Cortex of kidney (tissue), 1 donor: ENCODE results near the gene MUC6.

Experiments
- DNase-seq: peaks from one replicate; lab custom pipeline; 2025; lab: John Stamatoyannopoulos, UW

Gene MUC6, protein sequence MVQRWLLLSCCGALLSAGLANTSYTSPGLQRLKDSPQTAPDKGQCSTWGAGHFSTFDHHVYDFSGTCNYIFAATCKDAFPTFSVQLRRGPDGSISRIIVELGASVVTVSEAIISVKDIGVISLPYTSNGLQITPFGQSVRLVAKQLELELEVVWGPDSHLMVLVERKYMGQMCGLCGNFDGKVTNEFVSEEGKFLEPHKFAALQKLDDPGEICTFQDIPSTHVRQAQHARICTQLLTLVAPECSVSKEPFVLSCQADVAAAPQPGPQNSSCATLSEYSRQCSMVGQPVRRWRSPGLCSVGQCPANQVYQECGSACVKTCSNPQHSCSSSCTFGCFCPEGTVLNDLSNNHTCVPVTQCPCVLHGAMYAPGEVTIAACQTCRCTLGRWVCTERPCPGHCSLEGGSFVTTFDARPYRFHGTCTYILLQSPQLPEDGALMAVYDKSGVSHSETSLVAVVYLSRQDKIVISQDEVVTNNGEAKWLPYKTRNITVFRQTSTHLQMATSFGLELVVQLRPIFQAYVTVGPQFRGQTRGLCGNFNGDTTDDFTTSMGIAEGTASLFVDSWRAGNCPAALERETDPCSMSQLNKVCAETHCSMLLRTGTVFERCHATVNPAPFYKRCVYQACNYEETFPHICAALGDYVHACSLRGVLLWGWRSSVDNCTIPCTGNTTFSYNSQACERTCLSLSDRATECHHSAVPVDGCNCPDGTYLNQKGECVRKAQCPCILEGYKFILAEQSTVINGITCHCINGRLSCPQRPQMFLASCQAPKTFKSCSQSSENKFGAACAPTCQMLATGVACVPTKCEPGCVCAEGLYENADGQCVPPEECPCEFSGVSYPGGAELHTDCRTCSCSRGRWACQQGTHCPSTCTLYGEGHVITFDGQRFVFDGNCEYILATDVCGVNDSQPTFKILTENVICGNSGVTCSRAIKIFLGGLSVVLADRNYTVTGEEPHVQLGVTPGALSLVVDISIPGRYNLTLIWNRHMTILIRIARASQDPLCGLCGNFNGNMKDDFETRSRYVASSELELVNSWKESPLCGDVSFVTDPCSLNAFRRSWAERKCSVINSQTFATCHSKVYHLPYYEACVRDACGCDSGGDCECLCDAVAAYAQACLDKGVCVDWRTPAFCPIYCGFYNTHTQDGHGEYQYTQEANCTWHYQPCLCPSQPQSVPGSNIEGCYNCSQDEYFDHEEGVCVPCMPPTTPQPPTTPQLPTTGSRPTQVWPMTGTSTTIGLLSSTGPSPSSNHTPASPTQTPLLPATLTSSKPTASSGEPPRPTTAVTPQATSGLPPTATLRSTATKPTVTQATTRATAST (N-terminal part only)

DNA sequence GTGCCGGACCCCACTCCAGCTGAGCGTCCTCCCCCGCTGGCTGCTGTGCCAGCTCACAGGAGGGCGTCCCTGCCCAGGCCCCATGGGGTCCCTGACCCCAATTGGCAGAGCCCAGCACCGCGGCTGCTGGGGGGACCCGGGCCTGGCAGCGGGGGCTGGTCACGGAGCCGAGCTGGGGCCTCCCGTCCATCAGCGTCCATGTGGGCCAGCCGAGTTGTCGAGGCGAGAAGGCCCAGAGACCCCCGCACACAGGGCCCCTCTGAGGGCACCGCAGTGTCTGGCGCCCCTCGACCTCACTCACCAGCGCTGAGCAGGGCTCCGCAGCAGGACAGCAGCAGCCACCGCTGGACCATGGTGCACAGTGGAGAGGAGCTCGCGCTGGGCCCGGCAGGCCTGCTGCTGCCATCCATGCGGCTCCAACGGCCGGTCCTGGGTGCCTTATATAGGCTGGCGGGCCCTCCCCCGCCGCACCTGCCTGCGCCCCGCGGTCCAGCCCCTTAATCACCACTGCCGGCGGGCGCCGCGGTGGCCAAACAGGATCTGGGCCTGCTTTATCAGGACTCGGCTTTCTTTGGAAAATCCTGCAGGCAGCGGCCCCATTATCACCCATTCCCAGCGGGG lies at the start of gene MUC6:
TSS of gene MUC6 (minus strand) at position 416 of the 621 bp plus-strand sequence. CDS start at position 353, 63 bp downstream.
- DNase-seq = no peak

DNA sequence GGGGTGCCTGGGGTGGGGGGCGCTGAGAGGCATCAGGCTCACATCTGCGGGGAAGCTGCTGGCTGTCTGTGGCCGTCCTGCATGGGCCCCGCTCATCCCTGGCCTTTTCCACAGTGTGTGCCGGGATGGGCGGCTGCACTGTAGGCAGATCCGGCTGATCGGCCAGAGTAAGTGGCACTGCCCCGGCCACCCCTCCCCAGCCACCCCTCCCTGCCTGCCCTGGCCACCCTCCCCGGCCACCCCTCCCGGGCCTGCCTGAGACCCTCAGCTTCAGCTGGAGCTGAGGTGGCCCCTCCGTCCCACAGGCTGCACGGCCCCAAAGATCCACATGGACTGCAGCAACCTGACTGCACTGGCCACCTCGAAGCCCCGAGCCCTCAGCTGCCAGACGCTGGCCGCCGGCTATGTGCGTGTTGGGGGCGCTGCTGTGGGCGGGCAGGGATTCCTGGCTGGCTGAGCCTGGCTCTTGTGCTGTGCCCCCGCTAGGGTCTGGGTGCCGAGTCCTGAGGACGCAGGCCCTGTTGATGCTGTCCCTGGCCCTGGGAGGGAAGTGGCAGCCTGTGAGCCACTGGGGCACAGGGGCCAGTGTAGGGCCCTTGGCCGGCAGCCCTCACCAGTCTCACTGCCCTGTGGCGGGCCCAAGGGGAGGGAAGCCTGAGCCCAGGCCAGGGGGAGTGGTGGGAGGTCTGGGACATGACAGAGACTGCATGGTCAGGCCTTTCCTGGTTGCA lies 49.1 kb upstream of the MUC6 start:
- DNase-seq = no peak

DNA sequence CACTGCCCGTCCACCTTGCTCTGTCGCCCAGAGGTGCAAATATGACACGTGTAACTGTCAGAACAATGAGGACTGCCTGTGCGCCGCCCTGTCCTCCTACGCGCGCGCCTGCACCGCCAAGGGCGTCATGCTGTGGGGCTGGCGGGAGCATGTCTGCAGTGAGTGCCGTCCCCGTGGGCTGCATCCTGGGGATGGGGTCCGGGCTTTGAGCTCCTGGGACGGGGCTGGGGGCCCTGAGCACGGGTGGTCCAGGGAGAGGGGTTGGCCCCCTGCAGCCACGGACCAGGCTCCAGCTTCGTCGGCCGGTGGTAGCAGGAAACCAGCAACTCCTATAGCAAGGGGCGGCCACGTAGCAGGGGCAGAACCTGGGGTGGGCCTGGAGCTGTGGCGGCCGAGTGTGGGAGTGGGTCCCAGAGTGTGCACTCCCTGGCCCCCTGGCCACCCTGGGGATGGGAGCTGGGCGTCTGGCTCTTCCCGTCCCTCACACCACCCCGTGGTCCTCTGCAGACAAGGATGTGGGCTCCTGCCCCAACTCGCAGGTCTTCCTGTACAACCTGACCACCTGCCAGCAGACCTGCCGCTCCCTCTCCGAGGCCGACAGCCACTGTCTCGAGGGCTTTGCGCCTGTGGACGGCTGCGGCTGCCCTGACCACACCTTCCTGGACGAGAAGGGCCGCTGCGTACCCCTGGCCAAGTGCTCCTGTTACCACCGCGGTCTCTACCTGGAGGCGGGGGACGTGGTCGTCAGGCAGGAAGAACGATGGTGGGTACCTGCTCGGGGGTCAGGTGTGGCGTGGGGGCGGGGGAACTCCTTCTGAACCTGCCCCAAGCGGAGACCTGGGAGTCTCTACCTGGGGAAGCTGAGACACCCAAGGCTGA lies 48.3 kb upstream of the MUC6 start:
- DNase-seq = no peak

DNA sequence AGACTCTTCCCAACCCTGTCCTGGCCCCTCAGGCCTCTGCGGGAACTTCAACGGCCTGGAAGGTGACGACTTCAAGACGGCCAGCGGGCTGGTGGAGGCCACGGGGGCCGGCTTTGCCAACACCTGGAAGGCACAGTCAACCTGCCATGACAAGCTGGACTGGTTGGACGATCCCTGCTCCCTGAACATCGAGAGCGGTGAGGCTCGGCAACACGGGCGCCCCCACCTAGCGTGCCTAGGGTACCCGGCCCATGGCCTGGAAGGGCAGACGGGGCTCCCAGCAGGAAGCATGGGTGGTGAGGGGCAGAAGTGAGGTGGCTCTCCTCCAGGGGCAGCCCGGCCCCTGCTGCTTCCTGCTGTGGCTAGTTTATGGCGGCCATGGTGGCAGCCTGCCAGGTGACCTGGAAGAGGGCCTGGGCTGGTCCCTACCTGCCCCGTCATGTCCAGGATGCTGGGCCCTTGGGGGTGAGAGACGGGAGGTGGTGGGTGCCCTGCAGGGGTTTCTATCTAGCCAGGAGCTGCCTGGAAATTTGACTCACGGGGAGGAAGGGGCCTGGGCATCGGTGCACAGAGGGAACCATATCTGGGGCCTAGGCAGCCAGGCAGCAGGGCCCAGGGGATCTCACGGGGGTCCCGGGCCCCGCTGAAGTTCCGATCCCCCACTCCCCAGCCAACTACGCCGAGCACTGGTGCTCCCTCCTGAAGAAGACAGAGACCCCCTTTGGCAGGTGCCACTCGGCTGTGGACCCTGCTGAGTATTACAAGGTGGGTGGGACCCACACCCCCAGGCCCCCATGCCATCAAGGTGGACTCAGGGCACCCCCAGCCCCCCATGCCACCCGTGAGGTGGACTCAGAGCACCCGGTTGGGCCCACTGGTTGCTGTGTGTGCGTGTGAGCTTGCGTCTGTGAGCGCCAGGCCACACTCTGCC lies 47.4 kb upstream of the MUC6 start:
- DNase-seq = no peak

DNA sequence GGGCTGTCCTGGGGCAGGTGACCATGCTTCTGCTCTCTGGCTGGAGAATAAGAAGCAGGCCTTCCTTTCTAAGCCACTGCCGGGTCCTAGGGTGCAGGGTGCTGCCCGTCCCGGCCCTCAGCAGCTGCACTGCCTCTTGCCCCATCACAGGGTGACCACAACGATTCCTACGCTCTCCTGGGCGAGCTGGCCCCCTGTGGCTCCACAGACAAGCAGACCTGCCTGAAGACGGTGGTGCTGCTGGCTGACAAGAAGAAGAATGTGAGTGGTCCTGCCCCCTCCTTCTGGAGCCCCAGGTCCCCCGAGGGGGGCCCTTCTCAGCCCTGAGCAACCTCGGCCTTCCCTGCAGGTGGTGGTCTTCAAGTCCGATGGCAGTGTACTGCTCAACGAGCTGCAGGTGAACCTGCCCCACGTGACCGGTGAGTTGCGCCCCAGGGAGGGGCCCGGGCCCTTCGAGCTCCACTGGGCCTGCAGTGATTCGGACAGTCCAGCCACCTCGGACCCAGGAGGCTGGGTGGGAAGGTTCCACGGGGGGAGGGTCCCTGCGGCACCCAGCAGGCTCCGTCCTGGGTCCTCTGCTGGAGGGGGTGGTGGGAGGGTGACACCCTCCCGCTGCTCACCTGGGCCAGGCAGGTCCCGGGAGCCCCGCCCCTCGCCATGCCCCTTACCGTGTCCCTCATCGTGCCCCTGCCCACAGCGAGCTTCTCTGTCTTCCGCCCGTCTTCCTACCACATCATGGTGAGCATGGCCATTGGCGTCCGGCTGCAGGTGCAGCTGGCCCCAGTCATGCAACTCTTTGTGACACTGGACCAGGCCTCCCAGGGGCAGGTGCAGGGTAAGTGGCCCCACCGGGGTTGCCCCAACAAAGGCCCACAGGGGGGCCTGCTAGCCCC lies 46.5 kb upstream of the MUC6 start:
- DNase-seq = no peak

DNA sequence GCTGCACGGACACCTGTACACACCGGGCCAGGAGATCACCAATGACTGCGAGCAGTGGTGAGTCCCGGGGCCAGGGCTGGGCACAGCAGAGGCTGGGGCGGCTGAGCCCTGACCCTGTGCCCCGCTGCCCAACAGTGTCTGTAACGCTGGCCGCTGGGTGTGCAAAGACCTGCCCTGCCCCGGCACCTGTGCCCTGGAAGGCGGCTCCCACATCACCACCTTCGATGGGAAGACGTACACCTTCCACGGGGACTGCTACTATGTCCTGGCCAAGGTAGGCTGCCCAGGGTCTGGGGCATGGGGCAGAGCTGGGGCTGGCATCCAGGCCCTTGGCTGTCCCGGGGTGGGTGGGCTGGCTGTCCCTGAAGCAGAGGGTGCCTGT lies 45.8 kb upstream of the MUC6 start:
- no peak for DNase-seq

DNA sequence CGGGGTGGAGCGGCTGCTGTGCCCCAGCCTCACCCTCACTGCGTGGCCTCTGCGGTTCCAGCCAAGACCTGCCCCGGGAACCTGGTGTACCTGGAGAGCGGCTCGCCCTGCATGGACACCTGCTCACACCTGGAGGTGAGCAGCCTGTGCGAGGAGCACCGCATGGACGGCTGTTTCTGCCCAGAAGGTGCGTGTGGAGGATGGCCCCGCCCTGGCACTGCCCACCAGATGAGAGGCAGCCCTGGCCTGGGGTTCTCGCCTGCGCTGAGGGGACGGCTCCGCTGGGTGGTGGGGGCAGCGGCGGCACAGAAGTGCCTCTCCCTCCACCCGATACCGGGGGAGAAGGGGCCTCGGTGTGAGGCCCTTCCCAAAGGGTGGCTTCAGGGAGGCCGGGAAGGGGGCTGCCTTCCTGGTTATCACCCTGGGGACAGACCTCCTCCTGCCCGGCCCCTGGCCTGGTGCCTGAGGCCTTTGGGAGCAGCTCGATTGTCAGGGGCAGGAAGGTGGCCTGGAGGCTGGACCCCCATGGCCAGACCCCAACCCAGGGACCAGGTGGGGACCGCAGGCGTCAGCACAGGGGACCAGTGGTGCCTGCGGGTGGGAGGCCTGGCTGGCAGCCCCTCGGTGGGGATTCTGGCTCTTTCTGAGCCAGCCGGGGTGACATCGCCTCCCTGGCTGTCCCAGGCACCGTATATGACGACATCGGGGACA lies 45.2 kb upstream of the MUC6 start:
- DNase-seq = no peak

DNA sequence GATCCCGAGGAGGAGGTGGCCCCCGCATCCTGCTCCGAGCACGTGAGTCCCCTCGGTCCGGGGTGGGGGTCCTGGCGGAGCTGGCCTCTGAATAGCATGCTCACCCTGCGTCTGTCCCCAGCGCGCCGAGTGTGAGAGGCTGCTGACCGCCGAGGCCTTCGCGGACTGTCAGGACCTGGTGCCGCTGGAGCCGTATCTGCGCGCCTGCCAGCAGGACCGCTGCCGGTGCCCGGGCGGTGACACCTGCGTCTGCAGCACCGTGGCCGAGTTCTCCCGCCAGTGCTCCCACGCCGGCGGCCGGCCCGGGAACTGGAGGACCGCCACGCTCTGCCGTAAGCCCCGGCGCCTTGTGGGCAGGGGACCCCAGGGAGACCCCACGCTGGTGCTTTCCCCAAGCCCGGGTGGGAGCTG lies 41.7 kb upstream of the MUC6 start:
- DNase-seq = no peak

DNA sequence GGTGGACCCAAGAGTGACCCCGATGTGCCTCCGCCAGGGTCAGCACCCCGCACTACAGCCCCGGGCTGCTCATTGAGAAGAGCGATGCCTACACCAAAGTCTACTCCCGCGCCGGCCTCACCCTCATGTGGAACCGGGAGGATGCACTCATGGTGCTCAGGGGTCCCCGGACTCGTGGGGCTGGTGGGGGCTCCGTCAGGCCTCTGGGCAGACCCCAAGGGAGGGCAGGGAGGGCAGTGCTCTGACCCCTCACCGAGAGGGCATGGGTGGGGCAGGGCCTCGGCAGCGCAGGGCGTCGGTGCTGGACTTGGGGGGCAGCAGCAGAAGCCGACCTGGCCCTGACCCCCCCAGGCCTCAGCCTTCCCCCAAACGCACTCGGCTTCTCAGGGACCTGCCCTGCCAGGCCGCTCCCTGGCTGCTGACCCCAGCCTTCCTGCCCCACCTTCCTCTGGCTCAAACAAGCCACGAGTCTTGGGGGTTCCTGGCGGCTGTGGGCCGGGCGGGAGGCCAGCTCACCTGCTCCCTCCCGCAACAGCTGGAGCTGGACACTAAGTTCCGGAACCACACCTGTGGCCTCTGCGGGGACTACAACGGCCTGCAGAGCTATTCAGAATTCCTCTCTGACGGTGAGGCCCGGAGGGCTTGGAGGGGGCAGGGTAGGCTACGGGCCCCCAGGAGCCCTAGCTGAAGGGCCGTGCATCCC lies 41.0 kb upstream of the MUC6 start:
- DNase-seq = no peak

DNA sequence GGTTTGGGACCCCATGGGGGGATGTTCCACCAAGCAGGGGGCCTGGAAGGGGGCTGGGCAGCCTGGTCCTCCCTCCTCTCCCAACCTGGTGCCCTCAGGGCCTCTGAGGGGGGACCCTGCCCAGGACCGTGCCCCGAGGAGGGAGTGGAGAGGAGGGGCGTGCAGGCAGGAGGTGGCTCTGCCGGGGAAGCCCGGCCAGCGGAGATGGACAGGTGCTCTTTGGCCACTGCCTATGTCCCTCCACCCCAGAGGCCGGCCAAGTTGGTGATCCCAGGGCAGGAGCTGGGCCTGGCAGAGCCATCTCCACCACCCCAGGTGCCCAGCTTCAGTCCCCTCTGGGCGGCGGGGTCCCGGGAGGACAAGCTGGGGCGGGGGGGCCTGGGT lies 40.5 kb upstream of the MUC6 start:
- DNase-seq = no peak

DNA sequence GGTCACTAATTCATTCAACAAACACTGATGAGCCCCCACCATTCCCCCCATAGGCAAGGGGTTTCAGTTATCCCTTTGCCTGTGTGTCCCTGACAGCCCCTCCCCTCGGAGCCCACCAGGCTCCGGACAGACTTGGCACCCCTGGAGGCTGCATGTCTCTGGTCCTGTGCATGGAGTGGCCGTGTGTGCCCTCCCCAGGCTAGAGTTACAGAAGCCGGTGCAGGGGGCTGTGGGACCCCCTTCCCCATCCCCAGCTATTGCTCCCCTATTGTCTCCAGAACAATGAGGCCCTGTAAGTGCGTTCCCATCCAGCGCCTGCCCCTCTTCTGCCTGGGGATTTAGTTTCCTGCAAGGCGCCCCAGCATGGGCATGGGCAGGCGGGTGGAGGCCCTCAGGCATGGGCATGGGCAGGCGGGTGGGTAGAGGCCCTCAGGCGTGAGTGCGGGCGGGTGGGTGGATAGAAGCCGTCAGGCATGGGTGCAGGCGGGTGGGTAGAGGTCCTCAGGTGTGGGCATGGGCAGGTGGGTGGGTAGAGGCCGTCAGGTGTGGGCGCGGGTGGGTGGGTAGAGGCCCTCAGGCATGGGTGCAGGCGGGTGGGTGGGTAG lies 39.6 kb upstream of the MUC6 start:
- no peak for DNase-seq

DNA sequence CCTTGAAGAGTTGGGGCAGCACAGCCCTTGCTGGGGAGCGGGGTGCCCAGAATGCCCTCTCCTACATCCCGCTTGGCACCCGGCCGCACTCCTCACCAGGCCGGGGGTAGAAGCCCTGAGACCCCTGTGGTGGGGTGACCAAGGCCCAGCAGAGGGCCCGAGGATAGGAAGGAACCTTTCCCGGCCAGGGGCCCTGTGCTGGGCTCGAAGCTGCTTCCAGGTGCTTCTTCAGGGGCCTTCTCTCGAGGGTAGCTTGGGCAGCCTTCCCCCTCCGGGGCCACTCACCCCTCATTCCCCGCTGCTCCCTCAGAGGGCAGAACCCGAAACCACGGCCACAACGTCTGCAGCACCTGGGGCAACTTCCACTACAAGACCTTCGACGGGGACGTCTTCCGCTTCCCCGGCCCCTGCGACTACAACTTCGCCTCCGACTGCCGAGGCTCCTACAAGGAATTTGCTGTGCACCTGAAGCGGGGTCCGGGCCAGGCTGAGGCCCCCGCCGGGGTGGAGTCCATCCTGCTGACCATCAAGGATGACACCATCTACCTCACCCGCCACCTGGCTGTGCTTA lies 38.9 kb upstream of the MUC6 start:
- DNase-seq = no peak

DNA sequence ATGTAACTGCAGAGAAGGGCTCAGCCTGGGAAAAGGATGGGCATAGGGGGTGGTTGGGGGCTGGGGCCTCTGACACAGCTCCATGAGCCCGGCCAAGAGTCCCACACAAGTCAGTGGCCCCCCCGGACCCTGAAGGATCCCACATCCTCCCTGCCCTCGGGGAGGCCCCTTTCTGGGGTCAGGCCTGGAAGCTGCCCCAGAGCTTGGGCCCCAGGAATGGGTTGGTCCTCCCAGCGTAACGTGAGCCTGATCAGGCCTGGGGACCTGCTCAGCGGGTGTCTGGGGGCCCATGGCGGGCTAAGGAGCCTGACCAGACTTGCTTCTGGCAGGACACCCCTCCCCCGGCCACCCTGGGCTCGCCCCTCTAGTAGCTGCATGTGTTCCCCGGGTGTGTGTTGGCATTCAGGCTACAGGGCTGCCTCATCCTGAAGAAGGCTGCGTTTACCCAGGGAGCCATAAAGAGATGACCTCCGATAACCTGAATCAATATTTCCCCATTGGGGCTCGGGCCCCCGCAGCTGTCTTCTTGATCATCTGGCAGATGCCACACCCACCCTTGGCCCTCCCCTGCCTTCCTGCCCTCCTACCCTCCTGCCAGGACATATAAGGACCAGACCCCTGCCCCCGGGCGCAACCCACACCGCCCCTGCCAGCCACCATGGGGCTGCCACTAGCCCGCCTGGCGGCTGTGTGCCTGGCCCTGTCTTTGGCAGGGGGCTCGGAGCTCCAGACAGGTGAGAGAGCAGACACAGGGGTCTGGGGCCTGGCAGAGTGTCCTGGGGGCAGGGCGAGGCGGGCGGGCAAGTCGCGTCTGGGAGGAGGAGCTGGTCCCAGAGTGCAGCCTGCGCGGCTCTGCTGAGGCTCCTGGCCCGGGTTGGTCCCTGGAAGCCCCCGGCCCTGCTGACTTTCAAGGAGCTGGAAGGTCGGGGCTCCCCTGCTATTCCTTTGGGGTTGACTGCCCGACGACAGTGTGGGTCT lies 38.0 kb upstream of the MUC6 start, which contains the start of gene MUC2:
TSS of gene MUC2 (plus strand) at position 631 of the 978 bp plus-strand sequence.
- DNase-seq = no peak

DNA sequence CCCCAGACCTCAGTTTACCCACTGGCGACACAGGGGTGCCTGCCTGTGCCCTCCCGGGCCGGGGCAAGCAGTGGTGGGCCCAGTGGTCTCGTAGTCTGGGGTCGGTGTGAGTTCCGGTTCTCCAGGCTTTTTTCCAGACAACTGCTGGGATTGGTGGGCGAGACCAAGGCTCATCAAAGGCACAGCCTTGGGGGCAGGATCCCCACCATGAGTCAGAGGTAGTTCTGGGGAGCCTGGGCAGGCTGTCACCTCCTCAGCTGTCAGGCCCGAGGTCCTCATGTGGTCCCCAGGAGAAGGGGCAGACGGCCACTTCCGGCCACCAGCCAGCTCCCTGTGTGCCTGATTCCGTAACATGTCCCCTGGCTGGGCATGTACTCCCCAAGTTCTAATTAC lies 37.3 kb upstream of the MUC6 start:
- DNase-seq = no peak
